GM20431 (cell line): ENCODE results near the gene DDX54.
"Not testable (repeated sequence)": the region's sequence is repeated elsewhere in the genome, so short reads cannot be mapped to it uniquely, and the experiment has no call there.

ENCODE experiments used
- in situ Hi-C: fragments of 300-500 bp; cut with MseI, MboI; formaldehyde crosslinking; loops from one replicate; pipeline ENCODE4 v1.15.0; 2020; ENCODE audit warnings: low sequenced_read_pairs; ENCODE audit not compliant: unreplicated experiment

The DDX54 gene

GRCh38 chr12:113220593-113221180 is 35.4 kb upstream of the DDX54 start:
- in situ Hi-C loops, result no loop called here

DNA sequence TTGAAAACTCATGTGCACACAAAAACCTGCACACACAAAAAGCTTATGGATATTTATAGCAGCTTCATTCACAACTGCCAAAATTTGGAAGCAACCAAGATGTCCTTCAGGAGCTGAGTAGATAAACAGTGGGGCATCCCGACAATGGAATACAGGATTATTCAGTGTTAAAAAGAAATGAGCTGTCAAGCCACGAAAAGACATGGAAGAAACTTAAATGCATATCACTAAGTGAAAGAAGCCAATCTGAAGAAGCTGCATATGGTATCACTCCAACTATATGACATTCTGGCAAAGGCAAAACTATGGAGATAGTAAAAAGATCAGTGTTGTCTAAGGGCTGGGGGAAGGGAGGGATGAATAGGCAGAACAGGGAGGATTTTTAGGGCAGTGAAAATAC is 30.7 kb upstream of the DDX54 start:
- in situ Hi-C loops, result no loop called here

DNA sequence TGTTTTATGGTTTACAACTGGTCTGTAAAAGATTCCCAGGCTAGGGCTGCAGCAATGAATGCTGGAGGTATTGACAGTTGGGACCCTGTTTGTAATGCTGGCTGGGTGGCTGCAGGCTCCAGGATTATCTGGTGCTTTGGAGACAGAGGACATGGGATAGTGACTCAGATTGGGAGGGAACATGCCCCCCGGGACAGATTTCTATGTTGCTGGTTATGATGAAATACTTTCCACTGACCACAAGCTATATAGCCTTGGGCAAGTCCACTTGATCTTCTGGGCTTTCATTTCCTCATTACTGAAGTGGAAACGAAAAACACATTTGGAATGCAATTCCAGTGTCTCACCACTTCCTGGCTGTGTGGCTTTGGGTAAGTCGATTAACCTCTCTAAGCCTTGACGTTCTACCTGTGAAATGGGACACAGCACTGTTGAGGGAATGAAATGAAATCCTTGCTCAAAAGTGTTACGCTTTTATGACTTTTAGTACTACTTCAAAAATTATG is 29.7 kb upstream of the DDX54 start:
- in situ Hi-C loops, result no loop called here

DNA sequence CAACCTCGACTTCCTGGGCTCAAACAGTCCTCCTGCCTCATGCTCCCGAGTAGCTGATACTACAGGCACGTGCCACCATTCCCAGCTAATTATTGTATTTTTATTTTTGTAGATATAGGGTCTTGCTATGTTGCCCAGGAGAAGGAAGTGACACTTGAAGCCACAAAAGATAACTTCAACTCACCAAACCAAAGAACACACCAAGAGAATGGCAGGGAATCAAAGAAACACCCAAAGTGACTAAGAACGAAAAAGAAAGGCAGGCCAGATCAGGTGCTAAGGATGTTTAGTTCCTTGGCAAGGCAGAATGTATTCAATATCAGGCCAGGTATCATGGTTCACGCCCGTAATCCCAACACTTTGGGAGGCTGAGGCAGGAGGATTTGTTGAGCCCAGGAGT is 25.9 kb upstream of the DDX54 start:
- in situ Hi-C loops, result no loop called here

DNA sequence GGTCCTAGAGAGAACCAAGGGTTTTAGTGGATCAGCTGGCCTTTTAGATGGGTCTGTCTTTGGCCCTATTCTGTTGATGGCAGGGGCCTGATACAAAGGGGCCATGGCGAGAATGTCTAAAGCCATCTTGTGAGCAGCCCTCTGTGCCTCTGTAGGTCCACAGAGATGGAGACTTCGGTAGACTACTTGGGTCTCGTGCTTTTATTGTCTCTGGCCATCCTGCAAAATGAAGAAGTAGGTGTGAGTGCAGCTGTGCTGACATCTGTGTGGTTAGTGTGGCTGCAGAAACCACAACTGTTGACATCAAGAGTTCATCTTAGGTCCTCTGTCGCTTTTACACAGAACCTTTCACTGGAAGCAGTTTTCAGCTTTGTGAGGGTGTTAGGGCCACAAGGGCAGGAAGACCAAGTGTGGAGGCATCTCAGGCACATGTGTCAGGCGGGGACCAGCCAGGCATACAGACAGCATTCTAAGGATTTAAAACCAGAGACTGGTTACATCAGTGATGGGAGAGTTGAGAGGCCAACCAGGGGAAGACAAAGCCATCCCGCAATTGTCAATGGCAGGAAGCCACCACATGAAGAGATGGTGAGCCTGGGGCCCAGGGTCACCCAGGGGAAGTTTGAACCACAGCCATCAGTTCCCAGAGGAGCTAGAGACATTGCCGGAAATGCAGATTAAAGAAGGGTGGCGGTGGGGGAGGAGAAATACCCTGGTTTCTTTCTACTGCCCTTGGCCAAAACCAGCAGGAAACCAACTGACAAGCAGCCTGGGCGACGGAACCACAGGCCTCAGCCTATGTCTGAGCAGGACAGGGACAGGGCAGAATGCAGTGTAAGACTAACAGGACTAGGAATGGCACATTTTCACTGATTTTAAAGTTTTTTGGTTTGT is 23.0 kb upstream of the DDX54 start:
- in situ Hi-C loops, result no loop called here

DNA sequence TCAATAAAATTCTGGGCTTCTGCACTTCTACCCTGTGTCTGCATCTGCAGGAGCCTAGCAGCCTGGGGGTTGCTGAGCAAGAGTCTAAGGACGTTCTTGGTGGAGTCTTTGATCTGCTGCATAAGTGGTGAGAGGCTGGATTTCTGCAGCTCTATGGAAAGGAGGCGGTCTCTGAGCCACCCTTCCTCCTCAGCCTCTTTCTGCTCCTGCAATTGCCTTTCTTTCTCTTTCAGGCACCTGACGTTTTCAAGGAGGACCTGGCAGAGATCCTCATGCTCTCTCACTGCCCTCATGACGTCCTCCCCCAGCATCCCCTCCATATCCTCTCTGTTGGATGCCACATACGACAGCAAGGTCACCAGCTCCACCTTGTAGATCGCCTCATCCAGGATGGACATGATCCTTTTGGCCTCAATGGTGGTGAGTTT is 22.3 kb upstream of the DDX54 start:
- in situ Hi-C loops, result no loop called here

- in situ Hi-C loops, result not testable (repeated sequence)
These were observed 21.5 kb upstream of the DDX54 start for GRCh38 chr12:113206802-113207201.

GRCh38 chr12:113204804-113205203 is 19.5 kb upstream of the DDX54 start:
- in situ Hi-C loops, result no loop called here

DNA sequence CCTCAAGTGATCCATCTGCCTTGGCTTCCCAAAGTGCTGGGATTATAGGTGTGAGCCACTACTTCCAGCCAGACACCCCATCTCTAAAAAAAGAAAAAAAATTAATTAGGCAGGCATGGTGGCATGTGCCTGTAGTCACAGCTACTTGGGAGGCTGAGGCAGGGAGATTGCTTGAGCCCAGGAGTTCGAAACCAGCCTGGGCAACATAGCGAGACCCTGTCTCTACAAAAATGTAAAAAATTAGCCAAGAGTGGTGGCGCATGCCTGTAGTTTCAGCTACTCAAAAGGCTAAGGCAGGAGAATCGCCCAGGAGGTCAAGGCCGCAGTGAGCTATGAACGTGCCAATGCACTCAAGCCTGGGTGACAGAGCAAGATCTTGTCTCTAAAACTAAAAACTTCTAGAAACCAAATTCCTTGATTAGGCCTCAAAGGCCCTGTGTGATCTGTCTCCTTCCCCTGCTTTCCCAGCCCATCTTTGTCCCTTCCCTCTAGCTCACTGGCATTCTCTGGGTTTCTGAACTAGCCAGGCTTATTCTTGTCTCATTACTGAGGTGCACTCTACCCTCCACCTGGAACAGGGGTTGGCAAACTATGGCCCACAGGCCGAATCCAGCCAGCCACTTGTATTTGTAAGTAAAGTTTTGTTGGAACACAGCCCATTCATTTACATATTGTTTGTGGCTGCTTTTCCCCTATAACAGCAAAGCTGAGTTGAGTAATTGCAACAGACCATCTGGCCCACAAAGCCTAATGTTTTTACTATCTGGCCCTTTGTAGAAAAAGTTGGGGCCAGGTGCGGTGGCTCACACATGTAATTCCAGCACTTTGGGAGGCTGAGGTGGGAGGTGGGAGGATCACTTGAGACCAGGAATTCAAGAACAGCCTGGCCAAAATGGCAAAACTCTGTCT is 18.8 kb upstream of the DDX54 start:
- in situ Hi-C loops, result no loop called here

GRCh38 chr12:113202300-113203075 is 17.2 kb upstream of the DDX54 start:
- in situ Hi-C loops, result no loop called here

DNA sequence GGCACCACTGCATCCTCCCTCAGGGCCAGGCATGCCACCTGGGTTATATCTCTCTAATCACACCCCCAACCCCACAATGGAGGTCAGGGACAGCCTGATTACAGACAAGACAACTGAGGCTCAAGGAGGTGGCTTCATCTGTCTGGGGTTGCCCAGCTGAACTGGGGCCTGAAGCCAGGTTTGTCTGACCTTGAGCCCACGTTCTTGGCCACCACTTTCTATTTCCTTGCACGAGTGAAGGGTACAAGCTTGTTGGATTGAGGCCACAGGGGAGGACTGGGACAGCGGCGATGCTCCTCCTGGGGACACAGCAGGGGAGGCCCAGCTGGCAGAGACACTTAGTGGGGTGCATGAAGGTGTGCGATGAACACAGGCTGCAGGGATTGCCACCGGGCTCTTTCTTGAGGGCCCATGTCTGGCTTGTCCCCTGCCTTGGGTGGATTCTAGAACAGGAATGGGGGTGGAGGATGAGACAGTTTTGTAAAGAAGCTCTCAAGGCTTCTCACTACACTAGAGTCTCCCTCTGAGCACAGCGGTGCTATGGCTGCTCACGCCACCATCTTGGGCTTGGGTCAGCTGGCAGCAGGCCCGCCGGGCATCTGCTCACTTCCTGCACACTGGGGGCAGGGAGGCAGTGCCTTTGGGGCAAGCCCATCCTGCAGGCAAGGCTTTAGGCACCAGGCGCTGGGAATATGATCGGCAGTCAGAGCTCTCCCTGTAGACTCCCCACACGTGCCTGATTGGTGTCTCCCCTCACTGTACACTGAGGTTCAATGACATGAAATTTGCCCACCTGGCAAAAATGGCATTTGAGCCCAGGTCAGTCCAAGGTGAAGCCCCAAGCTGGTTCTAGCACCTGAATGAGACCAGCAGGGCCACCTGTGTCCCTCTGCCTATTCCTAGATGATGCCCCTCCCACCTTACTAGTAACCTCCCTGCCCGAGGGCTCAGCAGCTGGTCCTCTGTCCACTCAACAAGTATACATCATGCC is 16.2 kb upstream of the DDX54 start:
- in situ Hi-C loops, result no loop called here

DNA sequence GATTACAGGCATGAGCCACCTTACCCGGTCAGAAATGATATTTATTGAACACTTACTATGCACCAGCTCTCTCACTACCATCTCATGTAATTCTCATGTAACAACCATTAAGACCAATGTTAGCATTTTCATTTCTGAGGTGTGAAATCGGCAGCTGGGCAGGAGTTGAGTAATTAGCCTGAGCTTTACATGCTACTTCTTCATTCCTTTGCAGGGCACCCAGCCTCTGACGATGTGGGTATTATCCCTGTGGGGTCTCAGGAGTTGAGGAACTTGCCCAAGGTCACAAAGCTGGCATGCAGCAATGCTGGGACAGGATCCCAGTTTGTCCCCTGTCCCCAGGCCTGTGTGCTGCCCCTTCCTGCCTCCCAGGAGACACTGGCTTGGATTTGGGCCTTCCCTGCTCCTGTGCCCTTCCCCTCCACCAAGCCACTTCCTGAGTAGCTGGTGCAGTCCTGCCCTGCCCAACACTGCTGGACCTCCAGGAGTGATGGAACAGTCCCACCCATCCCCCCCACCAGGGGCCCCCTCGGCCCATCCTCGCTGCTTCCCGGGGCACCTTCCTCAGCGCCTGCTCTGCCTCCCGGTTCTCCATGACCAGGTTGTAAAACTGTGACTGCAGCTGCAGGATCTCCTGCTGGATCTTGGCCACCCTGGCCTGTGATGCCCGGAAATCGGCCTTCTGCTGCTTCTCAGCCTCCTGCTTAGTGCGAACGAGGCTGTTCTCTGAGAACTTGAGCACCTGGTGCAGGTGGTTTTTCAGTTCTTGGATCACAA is 14.9 kb upstream of the DDX54 start:
- in situ Hi-C loops, result no loop called here

GRCh38 chr12:113198296-113198695 is 13.0 kb upstream of the DDX54 start:
- in situ Hi-C loops, result no loop called here

DNA sequence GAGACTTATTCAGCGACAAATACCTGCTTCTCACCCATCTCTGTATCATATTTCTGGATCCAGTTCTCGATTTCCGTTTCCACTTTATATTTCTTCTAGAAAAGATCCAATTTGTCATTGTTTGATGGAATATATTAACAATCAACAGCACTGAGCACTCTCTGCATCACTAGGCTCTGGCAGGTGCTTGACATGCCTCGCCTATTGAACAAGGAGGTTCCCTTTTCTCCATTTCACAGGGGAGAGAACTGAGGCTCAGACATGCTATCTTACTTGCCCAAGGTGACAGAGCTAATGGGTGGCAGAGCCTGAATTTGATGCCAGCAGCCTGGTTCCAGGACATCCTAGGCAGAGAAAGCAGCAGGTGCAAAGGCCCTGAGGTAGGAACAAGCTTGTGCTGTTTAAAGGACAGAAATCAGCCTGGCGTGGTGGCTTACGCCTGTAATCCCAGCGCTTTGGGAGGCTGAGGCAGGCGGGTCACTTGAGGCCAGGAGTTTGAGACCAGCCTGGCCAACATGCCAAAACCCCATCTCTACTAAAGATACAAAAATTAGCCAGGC is 12.3 kb upstream of the DDX54 start:
- in situ Hi-C loops, result no loop called here

GRCh38 chr12:113196990-113197389 is 11.7 kb upstream of the DDX54 start:
- in situ Hi-C loops, result no loop called here

DNA sequence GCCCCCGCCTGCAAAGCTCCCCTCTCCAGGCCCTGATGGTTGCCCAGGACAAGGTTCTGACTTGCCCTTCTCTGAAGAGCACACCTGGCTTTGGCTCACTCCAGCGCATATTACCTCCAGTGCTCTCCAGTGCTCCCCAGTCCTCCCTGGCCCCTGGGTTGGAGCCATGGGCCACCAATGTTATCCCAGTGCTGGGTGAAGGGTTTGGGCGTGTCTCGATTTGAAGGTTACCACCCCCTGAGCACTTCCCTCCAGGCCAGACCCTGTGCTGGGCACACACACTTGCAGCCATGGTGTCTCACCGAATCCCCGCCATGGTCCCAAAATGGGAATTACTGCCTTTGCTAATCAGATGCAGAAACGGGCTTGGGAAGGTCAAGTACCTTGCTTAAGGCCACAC is 11.3 kb upstream of the DDX54 start:
- in situ Hi-C loops, result no loop called here

- in situ Hi-C loops, result no loop called here
These were observed 10.3 kb upstream of the DDX54 start for GRCh38 chr12:113195598-113195997.
